Astrocyte (in vitro differentiated cells and primary cell): ENCODE measurements around the gene FBXW8. TPM values are rescaled to one million over a fixed set of nuclear protein-coding genes. Genes with fewer than 3 reads are reported as not detected.

Source experiments
- DNase-seq: peaks from one replicate; pipeline ENCODE4 v3.0.0-alpha.2; 2010; ENCODE audit warnings: low read depth
- FAIRE-seq: peaks from 2 replicates; lab custom pipeline; 2011; peaks lifted over from hg19 to GRCh38; lab: Jason Lieb, UNC
- H2AFZ ChIP-seq: 2 replicates; pipeline ENCODE4 v1.6.0; 2012; ENCODE audit warnings: low read depth, low read length, inconsistent platforms
- H3K27ac ChIP-seq: 2 replicates; pipeline ENCODE4 v1.5.1; 2011; ENCODE audit warnings: low read depth, low read length, inconsistent platforms
- H3K27me3 ChIP-seq: 2 replicates; pipeline ENCODE4 v1.6.0; 2011; ENCODE audit warnings: low read length, inconsistent platforms; ENCODE audit not compliant: insufficient read depth
- H3K36me3 ChIP-seq: 2 replicates; pipeline ENCODE4 v1.5.1; 2011; ENCODE audit warnings: low read length, inconsistent platforms; ENCODE audit not compliant: insufficient read depth
- H3K4me1 ChIP-seq: 2 replicates; pipeline ENCODE4 v1.5.1; 2011; ENCODE audit warnings: low read length, inconsistent platforms; ENCODE audit not compliant: insufficient read depth
- H3K4me2 ChIP-seq: 2 replicates; pipeline ENCODE4 v1.6.0; 2012; ENCODE audit warnings: low read length, inconsistent platforms
- H3K4me3 ChIP-seq: 2 replicates; pipeline ENCODE4 v1.5.1; 2011; ENCODE audit warnings: low read depth, mild to moderate bottlenecking, low read length, inconsistent platforms; ENCODE audit not compliant: insufficient read depth
- H3K79me2 ChIP-seq: 2 replicates; pipeline ENCODE4 v1.6.0; 2012; ENCODE audit warnings: mild to moderate bottlenecking, low read length, inconsistent platforms; ENCODE audit not compliant: insufficient read depth
- H3K9ac ChIP-seq: 2 replicates; pipeline ENCODE4 v1.6.0; 2012; ENCODE audit warnings: mild to moderate bottlenecking, low read length, inconsistent platforms
- H3K9me3 ChIP-seq: 2 replicates; pipeline ENCODE4 v1.5.1; 2012; ENCODE audit warnings: low read depth, mild to moderate bottlenecking, low read length, inconsistent platforms; ENCODE audit not compliant: insufficient read depth
- H4K20me1 ChIP-seq: 2 replicates; pipeline ENCODE4 v1.6.0; 2012; ENCODE audit warnings: low read length, inconsistent platforms; ENCODE audit not compliant: insufficient read depth
- H3K27ac Mint-ChIP-seq: one replicate; pipeline ENCODE4 v1.8.0; 2021; ENCODE audit warnings: mild to moderate bottlenecking, mixed read lengths; ENCODE audit not compliant: unreplicated experiment
- H3K27me3 Mint-ChIP-seq: one replicate; pipeline ENCODE4 v1.8.0; 2021; ENCODE audit warnings: low read depth, mixed read lengths; ENCODE audit not compliant: unreplicated experiment
- H3K36me3 Mint-ChIP-seq: one replicate; pipeline ENCODE4 v1.8.0; 2021; ENCODE audit warnings: low read depth, mixed read lengths; ENCODE audit not compliant: unreplicated experiment
- H3K4me1 Mint-ChIP-seq: one replicate; pipeline ENCODE4 v1.8.0; 2021; ENCODE audit warnings: low read depth, mixed read lengths; ENCODE audit not compliant: unreplicated experiment
- H3K4me3 Mint-ChIP-seq: one replicate; pipeline ENCODE4 v1.8.0; 2021; ENCODE audit warnings: mild to moderate bottlenecking, moderate library complexity, mixed read lengths; ENCODE audit not compliant: unreplicated experiment
- H3K9me3 Mint-ChIP-seq: one replicate; pipeline ENCODE4 v1.8.0; 2021; ENCODE audit warnings: mild to moderate bottlenecking, mixed read lengths; ENCODE audit not compliant: unreplicated experiment
- CTCF ChIP-seq: IDR thresholded peaks from 2 replicates; pipeline ENCODE4 v1.5.1; 2011; ENCODE audit warnings: low read depth, mild to moderate bottlenecking, inconsistent platforms, low read length, moderate library complexity; ENCODE audit not compliant: insufficient read depth
- EZH2 ChIP-seq: IDR thresholded peaks from 2 replicates; pipeline ENCODE4 v1.6.1; 2012; ENCODE audit warnings: mild to moderate bottlenecking, low read length, inconsistent platforms; ENCODE audit not compliant: insufficient read depth
- total RNA-seq: library from RNA; stranded (reverse); gene quantifications from 2 replicates; pipeline ENCODE4 v1.2.1, GENCODE V29; 2021

FBXW8 gene
- total RNA-seq, 1 donor from 2014 or later, result 26.4 TPM

GRCh38 chr12:116996093-116996492 lies 85.3 kb downstream of the FBXW8 start:
- no peaks in the 10 kb centered on the region for H3K4me1 ChIP-seq
- TF ChIP-seq EZH2, result no peak
- no peak for TF ChIP-seq CTCF
- no peaks in the 10 kb centered on the region for H3K9me3 ChIP-seq
- FAIRE-seq (no peak), DNase-seq (no peak)
- no peak overlapping the region for H3K27ac Mint-ChIP-seq
- no peak overlapping the region for H3K4me3 ChIP-seq
- H3K36me3 ChIP-seq, result peaks cover 13% of the 10 kb centered on the region
- H3K27me3 Mint-ChIP-seq, result no peaks in the 10 kb centered on the region
- no peak overlapping the region for H2AFZ ChIP-seq
- H3K4me3 Mint-ChIP-seq, result no peak overlapping the region
- no peak overlapping the region for H3K9ac ChIP-seq
- peaks cover 18% of the 10 kb centered on the region for H4K20me1 ChIP-seq
- H3K27me3 ChIP-seq, result no peaks in the 10 kb centered on the region
- H3K4me2 ChIP-seq, result no peak overlapping the region
- H3K36me3 Mint-ChIP-seq, result peaks cover 15% of the 10 kb centered on the region
- H3K27ac ChIP-seq, result no peak overlapping the region
- peaks cover 8% of the 10 kb centered on the region for H3K4me1 Mint-ChIP-seq
- peaks cover 2% of the 10 kb centered on the region for H3K9me3 Mint-ChIP-seq
- no peaks in the 10 kb centered on the region for H3K79me2 ChIP-seq

GRCh38 chr12:116996621-116997020 lies 85.9 kb downstream of the FBXW8 start:
- no peak overlapping the region for H3K9ac ChIP-seq
- no peak overlapping the region for H3K4me2 ChIP-seq
- H3K4me3 Mint-ChIP-seq, result no peak overlapping the region
- H3K27ac ChIP-seq, result no peak overlapping the region
- H3K79me2 ChIP-seq, result no peaks in the 10 kb centered on the region
- no peak overlapping the region for H2AFZ ChIP-seq
- no peaks in the 10 kb centered on the region for H3K27me3 Mint-ChIP-seq
- no peak for FAIRE-seq
- TF ChIP-seq EZH2 (no peak), CTCF (no peak)
- H3K4me3 ChIP-seq, result no peak overlapping the region
- H4K20me1 ChIP-seq, result peaks cover 23% of the 10 kb centered on the region
- peak; percentile 60 for DNase-seq
- H3K27me3 ChIP-seq, result no peaks in the 10 kb centered on the region
- peaks cover 15% of the 10 kb centered on the region for H3K36me3 Mint-ChIP-seq
- peaks cover 13% of the 10 kb centered on the region for H3K36me3 ChIP-seq
- H3K27ac Mint-ChIP-seq, result no peak overlapping the region
- peaks cover 3% of the 10 kb centered on the region for H3K4me1 Mint-ChIP-seq
- no peaks in the 10 kb centered on the region for H3K4me1 ChIP-seq
- peaks cover 2% of the 10 kb centered on the region for H3K9me3 Mint-ChIP-seq
- H3K9me3 ChIP-seq, result no peaks in the 10 kb centered on the region

GRCh38 chr12:116999066-116999465 lies 88.3 kb downstream of the FBXW8 start:
- H3K4me1 Mint-ChIP-seq, result peaks cover 6% of the 10 kb centered on the region
- no peak overlapping the region for H3K9ac ChIP-seq
- H4K20me1 ChIP-seq, result peaks cover 33% of the 10 kb centered on the region
- peak overlapping the region; percentile 21 for H3K27ac Mint-ChIP-seq
- DNase-seq (no peak), FAIRE-seq (no peak)
- H3K9me3 Mint-ChIP-seq, result no peaks in the 10 kb centered on the region
- peaks cover 10% of the 10 kb centered on the region for H3K36me3 ChIP-seq
- no peaks in the 10 kb centered on the region for H3K79me2 ChIP-seq
- no peaks in the 10 kb centered on the region for H3K27me3 Mint-ChIP-seq
- no peak overlapping the region for H3K4me3 Mint-ChIP-seq
- H3K27me3 ChIP-seq, result no peaks in the 10 kb centered on the region
- peaks cover 13% of the 10 kb centered on the region for H3K36me3 Mint-ChIP-seq
- no peak overlapping the region for H3K27ac ChIP-seq
- no peak overlapping the region for H3K4me2 ChIP-seq
- H3K4me1 ChIP-seq, result no peaks in the 10 kb centered on the region
- TF ChIP-seq EZH2, result no peak
- no peak for TF ChIP-seq CTCF
- no peak overlapping the region for H2AFZ ChIP-seq
- no peak overlapping the region for H3K4me3 ChIP-seq
- no peaks in the 10 kb centered on the region for H3K9me3 ChIP-seq
